Measurements from ENCODE around the gene PRMT7.

DNA sequence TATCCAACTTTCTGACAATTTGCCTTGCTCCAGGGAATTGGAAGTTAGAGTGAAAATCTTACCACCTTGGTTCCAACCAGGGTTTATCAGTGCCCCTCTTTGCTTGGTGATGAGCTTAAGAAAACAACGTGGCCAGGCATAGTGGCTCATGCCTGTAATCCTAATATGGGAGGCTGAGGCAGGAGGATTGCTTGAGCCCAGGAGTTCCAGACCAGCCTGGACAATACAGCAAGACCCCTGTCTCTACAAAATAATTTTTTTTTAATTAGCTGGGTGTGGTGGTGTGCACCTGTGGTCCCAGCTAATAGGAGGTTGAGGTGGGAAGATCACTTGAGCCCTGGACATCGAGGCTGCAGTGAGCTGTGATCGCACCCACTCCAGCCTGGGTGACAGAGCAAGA lies 25.1 kb upstream of the PRMT7 start:
- TF ChIP-seq, protein P1, sequence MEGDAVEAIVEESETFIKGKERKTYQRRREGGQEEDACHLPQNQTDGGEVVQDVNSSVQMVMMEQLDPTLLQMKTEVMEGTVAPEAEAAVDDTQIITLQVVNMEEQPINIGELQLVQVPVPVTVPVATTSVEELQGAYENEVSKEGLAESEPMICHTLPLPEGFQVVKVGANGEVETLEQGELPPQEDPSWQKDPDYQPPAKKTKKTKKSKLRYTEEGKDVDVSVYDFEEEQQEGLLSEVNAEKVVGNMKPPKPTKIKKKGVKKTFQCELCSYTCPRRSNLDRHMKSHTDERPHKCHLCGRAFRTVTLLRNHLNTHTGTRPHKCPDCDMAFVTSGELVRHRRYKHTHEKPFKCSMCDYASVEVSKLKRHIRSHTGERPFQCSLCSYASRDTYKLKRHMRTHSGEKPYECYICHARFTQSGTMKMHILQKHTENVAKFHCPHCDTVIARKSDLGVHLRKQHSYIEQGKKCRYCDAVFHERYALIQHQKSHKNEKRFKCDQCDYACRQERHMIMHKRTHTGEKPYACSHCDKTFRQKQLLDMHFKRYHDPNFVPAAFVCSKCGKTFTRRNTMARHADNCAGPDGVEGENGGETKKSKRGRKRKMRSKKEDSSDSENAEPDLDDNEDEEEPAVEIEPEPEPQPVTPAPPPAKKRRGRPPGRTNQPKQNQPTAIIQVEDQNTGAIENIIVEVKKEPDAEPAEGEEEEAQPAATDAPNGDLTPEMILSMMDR (conservative IDR thresholded peaks at IDR 0.05; ENCODE audit: low read length) = no peak
- TF ChIP-seq EZH2phosphoT487 (IDR thresholded peaks at IDR 0.05; ENCODE audit: borderline replicate concordance) = no peak
